GM23338 (cell line): ENCODE results near the gene BCCIP. TPM values are rescaled to one million over a fixed set of nuclear protein-coding genes. Genes with fewer than 3 reads are reported as not detected.

Experiments
- ATAC-seq: fragments of 200-7000 bp; cut with Tn5 transposase; 3 replicates; pipeline ENCODE4 v1.9.1; 2020
- DNase-seq: peaks from one replicate; pipeline ENCODE4 v3.0.0-alpha.2; 2015; ENCODE audit warnings: low spot score
- H2AFZ ChIP-seq: fragments of 200-600 bp; sonication (generic); 2 replicates; pipeline ENCODE4 v1.8.0; 2016; ENCODE audit warnings: antibody characterized with exemption, mild to moderate bottlenecking, moderate library complexity
- H3F3A ChIP-seq: fragments of 200-600 bp; sonication (generic); replicated peaks from 2 replicates; pipeline ENCODE4 v1.8.0; 2017; ENCODE audit warnings: antibody characterized with exemption, mixed run types, low read depth
- H3K27ac ChIP-seq: fragments of 200-600 bp; sonication (generic); 2 replicates; pipeline ENCODE4 v1.6.1; 2016; ENCODE audit warnings: low read depth
- H3K27me3 ChIP-seq: fragments of 200-600 bp; sonication (generic); 2 replicates; pipeline ENCODE4 v1.8.0; 2016; ENCODE audit warnings: mild to moderate bottlenecking, mixed run types, moderate library complexity; ENCODE audit not compliant: insufficient read depth
- H3K36me3 ChIP-seq: fragments of 200-600 bp; sonication (generic); 2 replicates; pipeline ENCODE4 v1.8.0; 2016; ENCODE audit warnings: mild to moderate bottlenecking; ENCODE audit not compliant: insufficient read depth
- H3K4me1 ChIP-seq: fragments of 200-600 bp; sonication (generic); 2 replicates; pipeline ENCODE4 v1.8.0; 2016; ENCODE audit warnings: mild to moderate bottlenecking, moderate library complexity; ENCODE audit not compliant: insufficient read depth
- H3K4me2 ChIP-seq: fragments of 200-600 bp; sonication (generic); 2 replicates; pipeline ENCODE4 v1.7.1; 2017; ENCODE audit warnings: mixed run types
- H3K4me3 ChIP-seq: fragments of 200-600 bp; sonication (generic); 2 replicates; pipeline ENCODE4 v1.6.1; 2016; ENCODE audit warnings: mixed run types
- H3K79me2 ChIP-seq: fragments of 200-600 bp; sonication (generic); replicated peaks from 2 replicates; pipeline ENCODE4 v1.8.0; 2017; ENCODE audit warnings: mild to moderate bottlenecking; ENCODE audit not compliant: insufficient read depth
- H3K9me2 ChIP-seq: fragments of 200-600 bp; sonication (generic); 2 replicates; pipeline ENCODE4 v1.8.0; 2017; ENCODE audit not compliant: insufficient read depth
- H4K20me1 ChIP-seq: fragments of 200-600 bp; sonication (generic); replicated peaks from 2 replicates; pipeline ENCODE4 v1.8.0; 2017; ENCODE audit warnings: mild to moderate bottlenecking; ENCODE audit not compliant: insufficient read depth
- H3K27ac Mint-ChIP-seq: 2 replicates; pipeline ENCODE4 v1.8.0; 2020; ENCODE audit warnings: inconsistent platforms, mild to moderate bottlenecking, moderate library complexity, mixed read lengths
- H3K27me3 Mint-ChIP-seq: 3 replicates; pipeline ENCODE4 v1.8.0; 2022; ENCODE audit warnings: low read depth, mild to moderate bottlenecking, moderate library complexity, mixed read lengths, inconsistent platforms; ENCODE audit not compliant: insufficient read depth, poor library complexity
- H3K36me3 Mint-ChIP-seq: 3 replicates; pipeline ENCODE4 v1.8.0; 2021; ENCODE audit warnings: low read depth, mild to moderate bottlenecking, inconsistent platforms, moderate library complexity, mixed read lengths
- H3K4me1 Mint-ChIP-seq: 3 replicates; pipeline ENCODE4 v1.8.0; 2020; ENCODE audit warnings: mild to moderate bottlenecking, inconsistent platforms, mixed read lengths
- H3K4me3 Mint-ChIP-seq: 3 replicates; pipeline ENCODE4 v1.8.0; 2021; ENCODE audit warnings: moderate library complexity, mild to moderate bottlenecking, inconsistent platforms, mixed read lengths
- H3K9me3 Mint-ChIP-seq: 3 replicates; pipeline ENCODE4 v1.8.0; 2020; ENCODE audit warnings: moderate library complexity, mild to moderate bottlenecking, inconsistent platforms, mixed read lengths
- CREB1 ChIP-seq: fragments of 250-450 bp; sonication (Bioruptor Pico); IDR thresholded peaks from 2 replicates; pipeline ENCODE4 v1.5.0; 2020; ENCODE audit warnings: low read depth, mild to moderate bottlenecking, moderate library complexity
- EZH2 ChIP-seq: fragments of 200-600 bp; sonication (generic); IDR thresholded peaks from one replicate; pipeline ENCODE4 v1.8.0; 2017; ENCODE audit warnings: antibody characterized with exemption, mild to moderate bottlenecking, low read depth; ENCODE audit not compliant: unreplicated experiment
- EZH2phosphoT487 ChIP-seq: fragments of 200-600 bp; sonication (generic); IDR thresholded peaks from one replicate; pipeline ENCODE4 v1.8.1; 2018; ENCODE audit warnings: antibody characterized with exemption; ENCODE audit not compliant: unreplicated experiment
- JUNB ChIP-seq: IDR thresholded peaks from one replicate; pipeline ENCODE4 v1.6.1; 2016; ENCODE audit warnings: antibody characterized with exemption; ENCODE audit not compliant: unreplicated experiment
- NANOG ChIP-seq: IDR thresholded peaks from 2 replicates; pipeline ENCODE4 v1.6.1; 2016; ENCODE audit warnings: antibody characterized with exemption, borderline replicate concordance
- POLR2AphosphoS5 ChIP-seq: IDR thresholded peaks from 2 replicates; pipeline ENCODE4 v1.6.1; 2016; ENCODE audit warnings: antibody characterized with exemption, low read depth
- REST ChIP-seq: IDR thresholded peaks from one replicate; pipeline ENCODE4 v1.6.1; 2018; ENCODE audit warnings: antibody characterized with exemption; ENCODE audit not compliant: unreplicated experiment
- ZNF331 ChIP-seq: fragments of 250-450 bp; sonication (Bioruptor Pico); IDR thresholded peaks from 2 replicates; pipeline ENCODE4 v1.5.0; 2020; ENCODE audit warnings: low read depth, mild to moderate bottlenecking, moderate library complexity
- polyA plus RNA-seq: library from polyadenylated mRNA; unstranded; fragments of >200 nt; fragmentation: Nextera tagmentation; extraction: Ambion mirVana; gene quantifications from 2 replicates; pipeline ENCODE4 v1.2.1, GENCODE V29; 2016
- total RNA-seq: library from RNA; depleted of rRNA; stranded (reverse); fragments of >200 nt; shearing (Covaris generic); gene quantifications from 2 replicates; pipeline ENCODE4 v1.2.3, GENCODE V29; 2014

The BCCIP gene
- total and polyA plus RNA-seq, 2 experiments from 2014 or later = 98.6 to 214 TPM

DNA sequence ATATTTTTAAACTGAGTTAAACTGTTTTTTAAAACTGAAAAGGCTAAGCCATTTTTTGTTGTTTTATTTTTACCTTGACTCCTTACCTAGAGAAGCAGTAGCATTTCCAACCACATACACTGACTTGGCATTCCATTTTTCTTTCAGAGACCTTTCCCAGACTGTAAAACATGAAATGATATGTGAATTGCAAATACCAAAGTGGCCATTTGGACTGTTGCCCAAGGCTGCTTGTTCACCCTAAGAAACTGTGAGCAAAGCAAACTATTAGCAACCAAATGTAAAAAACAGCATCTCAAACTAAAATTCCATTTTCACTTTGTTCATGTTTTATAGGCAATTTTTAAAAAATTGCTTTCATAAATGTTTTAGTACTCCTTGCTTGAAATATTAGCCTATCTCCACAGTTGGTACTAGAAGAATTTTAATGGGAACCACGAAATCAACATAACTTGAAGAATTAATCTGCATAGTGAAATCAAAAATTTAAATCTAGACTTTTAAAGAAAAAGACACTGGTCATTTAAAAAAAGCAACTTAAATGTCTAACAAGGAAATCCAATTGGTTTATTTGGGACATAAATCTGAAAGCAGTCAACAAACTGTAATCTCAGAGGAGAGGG lies 11.1 kb upstream of the BCCIP start:
- no peak overlapping the region for H3K4me2 ChIP-seq
- H3K27me3 ChIP-seq = no peaks in the 10 kb centered on the region
- Mint-ChIP-seq H3K36me3 (peaks cover 23% of the 10 kb centered on the region), H3K27me3 (no peaks in the 10 kb centered on the region), H3K4me3 (no peak overlapping the region), H3K9me3 (no peaks in the 10 kb centered on the region), H3K4me1 (no peaks in the 10 kb centered on the region), H3K27ac (no peak overlapping the region)
- no peak overlapping the region for H3K27ac ChIP-seq
- no peak overlapping the region for H2AFZ ChIP-seq
- H3K79me2 ChIP-seq = no peaks in the 10 kb centered on the region
- DNase-seq (no peak), ATAC-seq (no peak)
- H3K36me3 ChIP-seq = no peaks in the 10 kb centered on the region; the same call in 1 of the 2 replicates
- H3K4me1 ChIP-seq = no peaks in the 10 kb centered on the region
- no peak overlapping the region for H3K4me3 ChIP-seq
- no peaks in the 10 kb centered on the region for H3F3A ChIP-seq
- H3K9me2 ChIP-seq = no peaks in the 10 kb centered on the region
- H4K20me1 ChIP-seq = no peaks in the 10 kb centered on the region; the same call in 1 of the 2 replicates
- TF ChIP-seq REST = no peak
- TF ChIP-seq POLR2AphosphoS5 = no peak
- no peak for TF ChIP-seq EZH2
- TF ChIP-seq EZH2phosphoT487 = no peak
- no peak for TF ChIP-seq ZNF331 (CRISPR knock-in tag)
- TF ChIP-seq JUNB = no peak

- Mint-ChIP-seq H3K9me3 (no peaks in the 10 kb centered on the region), H3K27ac (no peak overlapping the region), H3K4me3 (no peak overlapping the region), H3K4me1 (no peaks in the 10 kb centered on the region), H3K36me3 (peaks cover 13% of the 10 kb centered on the region; the same call in 2 of the 3 replicates), H3K27me3 (no peaks in the 10 kb centered on the region)
- H2AFZ ChIP-seq = no peak overlapping the region
- no peaks in the 10 kb centered on the region for H4K20me1 ChIP-seq
- no peaks in the 10 kb centered on the region for H3K27me3 ChIP-seq
- H3K4me3 ChIP-seq = no peak overlapping the region
- no peak overlapping the region for H3K4me2 ChIP-seq
- H3K4me1 ChIP-seq = no peaks in the 10 kb centered on the region
- no peak for ATAC-seq
- H3K79me2 ChIP-seq = no peaks in the 10 kb centered on the region
- H3K9me2 ChIP-seq = no peaks in the 10 kb centered on the region
- DNase-seq = no peak
- no peaks in the 10 kb centered on the region for H3F3A ChIP-seq
- H3K27ac ChIP-seq = no peak overlapping the region
- no peaks in the 10 kb centered on the region; the same call in 1 of the 2 replicates for H3K36me3 ChIP-seq
- no peak for TF ChIP-seq NANOG
- TF ChIP-seq REST = no peak
- TF ChIP-seq CREB1 (CRISPR knock-in tag) = no peak
Measured at GRCh38 chr10:125815764-125816163, 7.6 kb upstream of the BCCIP start.
